Activated CD8-positive, alpha-beta memory T cell treated with anti-CD3 and anti-CD28 coated beads, Interleukin-2, amount 50 U/mL, for 24 hours (primary cell): ENCODE results near the gene USP48.

Experiments used
- DNase-seq: peaks from one replicate; pipeline ENCODE4 v3.0.0-alpha.2; 2020; ENCODE audit errors: extremely low read depth

USP48 gene

DNA sequence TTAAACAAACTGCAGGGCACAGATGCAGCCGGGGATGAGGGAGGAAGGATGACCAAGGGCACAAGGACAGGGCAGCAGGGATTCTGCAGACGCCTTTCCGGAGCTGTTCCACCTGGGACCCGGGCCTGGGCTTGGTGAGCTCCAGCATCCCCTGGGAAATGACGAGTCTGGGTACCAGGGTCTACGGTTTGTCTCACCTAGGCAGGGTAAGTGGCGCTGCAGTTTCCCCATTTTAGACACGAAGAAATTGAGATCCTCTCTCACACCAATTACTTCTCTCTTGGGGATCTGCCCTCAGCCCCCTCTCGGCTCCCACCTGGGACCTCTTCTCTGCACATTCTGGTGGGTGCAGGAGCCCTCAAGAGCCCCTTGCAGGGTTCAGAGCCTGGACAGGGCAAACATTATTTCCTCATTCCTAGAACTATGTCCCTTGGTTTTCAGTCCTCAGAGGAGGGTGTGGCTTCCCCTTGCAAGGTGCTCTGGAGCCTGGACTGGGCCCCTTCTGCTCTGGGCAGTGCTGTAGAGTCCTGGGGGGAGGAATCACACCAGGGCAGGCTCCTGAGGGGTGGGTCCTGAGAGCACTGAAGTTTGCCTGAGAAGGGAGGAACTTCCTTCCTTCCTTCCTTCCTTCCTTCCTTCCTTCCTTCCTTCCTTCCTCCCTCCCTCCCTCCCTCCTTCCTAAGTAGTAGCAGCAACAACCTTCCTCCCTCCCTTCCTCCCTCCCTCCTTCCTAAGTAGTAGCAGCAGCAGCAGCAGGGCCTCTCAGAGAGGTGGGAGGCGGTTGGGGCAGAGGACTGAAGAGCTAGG is 129.8 kb downstream of the USP48 start:
- no peak for DNase-seq

DNA sequence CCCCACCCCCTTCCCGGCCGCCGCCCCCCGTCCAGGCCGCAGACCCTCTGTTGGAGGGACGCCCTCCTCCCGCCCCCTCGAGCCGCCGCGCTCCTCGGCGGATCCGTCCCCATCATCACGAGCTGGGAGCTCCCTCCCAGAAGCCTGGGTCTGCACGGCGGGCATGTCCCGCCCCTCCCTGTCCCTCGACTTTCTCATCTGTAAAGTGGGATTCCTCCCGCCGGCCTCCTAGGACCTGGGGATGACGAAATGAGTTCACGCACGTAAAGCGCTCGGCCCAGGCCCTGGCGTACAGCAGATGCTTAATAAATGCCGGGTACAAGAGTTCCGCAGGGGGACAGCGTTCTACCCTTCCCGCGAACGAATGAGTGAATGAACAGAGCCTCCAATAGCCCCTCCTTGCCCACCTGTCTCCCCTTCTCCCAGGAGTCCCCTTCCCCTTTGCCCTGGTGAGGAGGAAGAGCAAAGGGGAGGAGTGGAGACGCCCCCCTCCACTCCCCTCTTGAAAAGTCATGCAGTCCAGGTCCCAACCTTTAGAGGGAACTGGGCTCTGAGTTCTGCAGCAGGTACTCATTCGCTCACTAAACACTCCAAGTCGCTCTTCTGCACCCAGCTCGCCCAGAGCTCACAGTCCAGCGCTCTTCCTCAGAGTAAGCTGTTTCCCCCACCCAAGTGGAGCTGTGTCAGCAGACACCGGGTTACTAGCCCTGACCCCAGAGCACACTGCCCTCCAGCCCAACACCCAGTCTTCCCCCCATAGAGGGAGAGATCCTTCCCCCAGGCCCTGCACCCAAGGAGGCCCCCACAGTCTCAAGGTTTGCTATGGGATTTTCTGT is 130.6 kb downstream of the USP48 start:
- DNase-seq: no peak

DNA sequence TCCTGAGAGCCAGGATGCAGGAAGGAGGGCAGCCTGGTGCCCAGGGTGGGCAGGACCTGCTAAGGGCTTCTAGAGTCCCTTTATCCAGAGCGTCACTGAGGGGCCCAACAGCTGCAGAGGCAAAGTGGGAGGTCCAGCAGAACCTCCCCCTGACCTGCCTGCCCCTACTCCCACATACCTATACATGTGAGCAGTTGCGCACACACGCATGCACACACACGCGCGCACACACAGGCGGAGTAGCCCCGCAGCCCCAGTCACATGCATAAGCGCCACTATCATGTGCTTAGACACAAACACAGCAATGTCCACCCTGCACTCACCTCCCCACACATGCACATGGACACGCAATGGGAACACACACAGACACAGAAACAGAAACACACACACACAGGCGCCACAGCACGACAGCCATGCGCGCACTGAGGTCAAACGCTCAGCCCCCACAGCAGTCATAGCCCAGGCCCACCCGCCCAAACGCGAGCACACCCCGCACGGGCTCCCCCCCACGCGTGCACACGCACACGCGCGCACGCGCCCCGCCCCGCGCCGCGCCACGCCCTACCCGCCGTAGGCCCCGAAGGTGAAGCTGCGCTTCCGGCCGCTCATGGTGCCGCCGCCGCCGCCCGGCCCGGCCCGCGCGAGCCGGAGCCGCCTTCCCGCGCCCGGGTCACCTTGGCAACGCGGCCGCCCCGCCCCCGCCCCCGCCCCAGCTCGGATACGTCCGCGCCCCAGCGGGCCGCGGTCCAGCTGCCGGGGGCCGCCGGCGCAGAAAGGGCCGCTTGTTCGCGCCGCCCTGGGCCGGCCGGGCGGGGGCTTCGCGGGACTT is 131.5 kb downstream of the USP48 start:
- DNase-seq: no peak

DNA sequence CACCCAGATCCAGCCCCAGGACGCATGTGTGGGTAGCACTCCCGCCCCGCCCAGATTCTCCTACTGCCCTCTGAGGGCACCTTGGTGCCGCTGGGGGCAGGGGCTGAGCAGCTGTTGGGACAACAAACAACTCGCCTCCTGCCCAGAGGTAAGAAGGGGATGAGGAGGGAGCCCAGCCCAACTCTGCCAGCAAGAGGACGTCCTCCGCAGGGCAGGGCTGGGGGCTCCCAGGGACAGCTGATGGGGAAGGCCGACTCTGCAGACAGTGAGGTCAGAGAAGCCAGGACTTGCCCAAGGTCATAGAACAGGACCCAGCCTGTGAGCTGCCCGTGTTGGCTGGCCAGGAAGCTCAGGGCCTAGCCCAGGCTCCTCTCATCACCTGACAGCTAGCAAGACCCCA is 132.5 kb downstream of the USP48 start:
- DNase-seq: no peak

DNA sequence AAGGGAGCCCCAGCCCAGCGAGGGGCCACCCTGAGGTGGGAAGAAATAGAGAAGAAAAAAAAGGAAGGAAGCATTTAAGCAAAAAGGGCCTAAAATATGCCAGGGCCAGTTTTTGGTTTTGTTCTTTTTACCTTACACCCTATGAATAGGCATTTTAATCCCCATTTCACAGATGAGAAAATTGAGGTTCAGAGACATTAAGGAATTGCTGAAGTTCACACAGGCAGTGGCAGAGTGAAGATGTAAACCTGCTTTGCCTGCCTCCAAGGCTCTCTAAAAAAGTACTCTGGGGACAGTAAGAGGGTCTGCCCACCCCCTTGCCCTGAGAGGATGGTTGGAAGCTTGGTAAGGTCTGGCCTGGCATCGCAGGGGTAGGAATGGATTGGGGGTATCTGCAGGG is 133.6 kb downstream of the USP48 start:
- no peak for DNase-seq

DNA sequence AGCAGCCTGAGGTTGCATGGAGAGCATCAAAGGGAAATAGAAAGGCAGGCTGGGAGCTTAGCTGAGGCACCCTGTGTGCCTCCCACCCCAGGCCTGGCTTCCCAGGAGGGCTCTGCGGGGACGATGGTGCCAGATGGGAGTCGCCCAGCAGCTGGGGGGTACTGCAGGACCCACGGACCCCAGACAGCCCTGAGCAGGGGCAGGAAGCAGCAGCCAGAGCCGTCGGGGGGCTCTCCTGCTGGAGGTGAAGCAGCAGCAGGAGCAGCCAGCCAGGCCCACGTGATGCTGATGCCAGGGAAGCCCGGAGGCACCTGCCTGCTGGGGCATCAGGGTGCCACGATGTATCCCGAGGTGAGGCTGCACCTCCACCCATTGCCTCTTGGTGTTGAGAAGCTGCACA is 134.2 kb downstream of the USP48 start:
- DNase-seq: no peak

DNA sequence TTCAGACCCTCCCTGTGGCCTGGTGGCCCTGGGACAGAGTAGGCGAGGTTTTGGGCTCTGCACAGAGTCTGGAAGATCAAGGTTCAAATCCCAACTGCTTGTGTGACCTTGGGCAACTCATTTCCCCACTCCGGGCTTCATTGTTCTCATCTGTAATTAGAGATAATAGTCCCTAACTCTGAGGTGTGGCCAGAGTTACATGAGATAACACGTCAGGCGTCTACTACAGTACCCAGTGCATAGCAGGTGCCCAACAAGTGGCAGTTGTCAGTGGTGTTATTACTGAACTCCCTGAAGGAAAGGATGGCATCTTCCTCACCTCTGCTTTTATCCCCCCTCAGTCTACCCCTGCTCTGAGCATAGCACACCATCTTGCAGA is 134.6 kb downstream of the USP48 start:
- no peak for DNase-seq

DNA sequence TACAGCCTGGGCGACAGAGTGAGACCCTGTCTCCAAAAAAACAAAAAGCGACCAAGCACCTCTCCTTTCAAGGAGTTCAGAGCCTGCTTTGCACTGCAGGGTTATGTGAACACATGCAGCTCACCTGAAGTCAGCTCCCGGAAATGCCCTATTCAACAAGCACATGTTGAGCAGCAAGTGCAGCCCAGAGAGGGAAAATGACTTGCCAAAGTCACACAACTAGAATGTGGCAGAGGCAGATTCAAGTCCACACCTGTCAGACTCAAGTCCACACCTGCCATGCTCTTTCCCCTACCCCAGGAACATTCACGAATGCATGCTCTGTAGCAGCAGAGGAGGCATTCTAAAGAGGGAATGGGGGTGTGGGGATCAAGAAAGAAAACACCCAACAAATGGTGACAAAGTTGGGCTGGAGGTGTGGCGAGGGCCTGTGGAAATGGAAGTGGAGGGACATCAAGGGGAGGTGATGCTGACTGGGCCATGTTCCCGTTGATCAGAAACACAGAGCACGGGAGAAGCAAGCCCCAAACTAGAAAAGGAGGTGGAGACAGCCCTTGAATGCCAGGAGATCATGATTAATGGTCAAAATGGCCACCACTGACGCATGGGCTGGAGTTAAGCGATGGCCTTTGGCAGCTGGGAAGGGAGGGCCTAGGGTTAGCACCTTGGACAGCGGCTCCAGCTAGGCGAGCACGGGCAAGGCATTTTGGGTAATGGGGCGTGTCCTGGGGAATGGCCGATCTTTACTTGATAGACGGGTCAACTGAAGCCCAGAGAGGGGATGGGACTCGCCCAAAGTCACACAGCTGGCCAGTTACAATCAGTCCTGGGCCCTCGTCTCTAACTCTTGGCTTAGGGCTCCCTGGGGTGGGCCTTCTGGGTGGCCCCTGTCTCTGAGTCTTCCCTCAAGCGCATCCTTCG is 135.3 kb downstream of the USP48 start:
- no peak for DNase-seq

DNA sequence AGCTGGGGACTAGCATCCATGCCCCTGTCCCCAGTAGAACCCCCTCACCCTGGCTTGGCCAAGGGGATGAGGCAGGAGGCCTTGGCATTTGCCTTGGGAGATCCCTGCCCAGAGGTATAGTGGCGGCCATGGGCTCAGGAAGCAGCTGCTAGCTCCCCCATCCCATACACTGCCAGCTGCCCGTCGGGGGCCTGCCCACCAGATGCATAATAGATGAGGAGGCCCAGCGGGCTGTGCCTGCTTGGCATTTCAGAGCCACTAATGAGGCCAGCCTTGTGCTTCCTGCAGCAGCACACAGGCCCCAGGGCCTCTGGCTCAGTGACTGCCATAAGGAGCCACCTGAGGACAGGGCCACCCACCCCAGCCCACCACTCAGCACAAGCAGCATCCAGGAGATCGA is 137.4 kb downstream of the USP48 start:
- DNase-seq: no peak

DNA sequence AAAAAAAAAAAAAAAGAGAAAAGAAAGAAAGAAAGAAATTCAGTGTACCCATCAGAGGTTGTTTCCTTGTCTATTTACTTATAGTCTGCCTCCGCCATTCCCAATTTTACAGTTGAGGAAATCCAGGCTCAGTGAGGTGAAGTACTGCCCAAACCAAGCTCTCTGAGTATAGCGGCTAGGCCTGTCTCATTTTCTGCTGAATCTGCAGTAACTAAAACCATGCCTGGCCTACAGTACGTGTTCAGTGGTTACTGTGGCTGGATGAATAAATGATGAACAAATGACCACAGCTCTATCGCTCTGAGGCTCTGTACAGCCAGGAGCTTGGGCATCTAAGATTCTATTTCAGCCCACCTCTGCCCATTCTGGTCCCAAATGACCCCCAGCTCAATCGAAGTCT is 138.0 kb downstream of the USP48 start:
- no peak for DNase-seq

DNA sequence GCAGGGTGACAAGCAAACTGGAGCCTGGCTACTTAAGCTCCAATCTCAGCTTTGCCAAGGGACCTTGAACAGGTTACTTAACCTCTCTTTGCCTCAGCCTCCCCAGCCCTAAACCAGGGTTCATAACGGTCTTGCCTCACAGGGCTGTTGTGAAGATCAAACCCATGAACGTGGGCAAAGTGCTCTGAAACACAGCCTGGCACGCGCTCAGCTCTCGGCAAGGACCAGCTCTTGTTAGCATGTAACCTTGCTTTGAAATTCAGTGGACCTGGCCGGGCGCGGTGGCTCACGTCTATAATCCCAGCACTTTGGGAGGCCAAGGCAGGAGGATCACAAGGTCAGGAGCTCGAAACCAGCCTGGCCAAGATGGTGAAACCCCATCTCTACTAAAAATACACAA is 138.6 kb downstream of the USP48 start:
- DNase-seq: no peak

DNA sequence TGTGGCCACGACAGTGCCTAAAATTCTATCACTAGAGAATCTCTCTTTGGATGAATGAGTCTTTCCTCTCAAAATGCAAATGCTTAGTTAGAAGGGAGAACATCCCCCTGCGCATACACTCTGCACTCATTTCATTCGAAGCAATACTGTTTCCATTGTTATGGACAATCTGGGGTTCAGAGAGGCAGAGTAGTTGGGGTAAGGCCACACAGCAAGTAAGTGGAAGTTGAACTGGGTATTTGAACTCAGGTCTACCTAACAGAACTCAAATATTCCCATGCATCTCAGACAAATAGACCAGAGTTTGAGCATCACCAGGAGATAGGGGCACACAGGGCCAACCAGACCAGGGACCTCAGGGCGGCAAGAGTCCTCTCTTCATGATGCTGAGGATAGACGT is 139.3 kb downstream of the USP48 start:
- DNase-seq: no peak

DNA sequence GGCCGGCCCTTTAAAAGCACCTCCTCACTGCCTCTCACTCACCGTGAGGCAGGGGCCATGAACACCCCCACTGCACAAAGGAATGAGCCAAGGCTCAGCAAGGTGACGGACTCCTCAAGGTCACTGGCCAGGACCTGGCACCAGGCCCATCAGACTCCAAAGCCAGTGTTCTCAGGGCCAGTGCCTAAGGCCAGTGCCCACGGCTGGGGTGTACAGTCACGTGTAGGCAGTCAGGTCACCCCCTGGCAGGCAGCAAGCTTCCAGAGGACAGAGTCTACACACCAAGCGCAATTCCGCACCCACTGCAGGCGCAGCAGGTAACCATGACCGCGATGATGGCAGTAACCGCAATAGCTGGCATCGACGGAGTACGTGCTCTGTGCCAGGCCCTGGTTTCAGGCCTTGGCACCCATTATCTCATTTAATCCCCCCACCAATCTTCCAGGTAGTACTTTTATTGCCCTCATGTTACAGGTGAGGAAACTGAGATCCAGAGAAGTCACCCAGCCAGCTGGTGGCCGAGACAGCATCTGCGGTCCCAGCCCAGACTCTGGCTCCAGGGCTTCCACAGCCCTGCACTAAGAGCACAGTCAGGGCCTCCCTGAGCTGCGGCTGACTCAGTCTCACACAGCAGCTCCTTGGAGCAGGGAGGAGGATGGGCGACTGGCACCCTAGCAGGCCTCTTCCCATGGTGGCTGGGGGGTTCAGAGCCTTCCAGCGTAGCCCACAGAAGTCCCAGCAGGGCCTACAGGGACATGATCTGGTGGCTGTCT is 140.8 kb downstream of the USP48 start:
- no peak for DNase-seq

DNA sequence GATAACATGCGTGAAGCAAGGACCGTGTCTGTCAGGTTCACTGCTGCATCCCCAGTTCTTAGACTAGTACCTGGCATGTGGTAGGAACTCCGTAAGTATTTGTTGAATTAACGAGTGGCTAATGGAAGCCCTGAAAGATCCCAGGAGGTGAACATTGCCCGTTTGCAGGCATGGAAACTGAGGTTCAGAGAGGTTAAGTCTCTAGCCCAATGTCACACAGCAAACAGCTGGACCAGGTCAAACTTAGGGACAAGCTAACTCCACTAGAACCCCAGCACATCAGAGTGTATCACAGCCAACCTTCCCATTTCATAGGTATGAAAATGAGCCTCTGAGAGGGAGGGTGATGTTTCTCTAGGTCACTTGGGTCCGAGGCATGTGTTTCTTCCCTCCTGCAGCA is 141.4 kb downstream of the USP48 start:
- DNase-seq: no peak

DNA sequence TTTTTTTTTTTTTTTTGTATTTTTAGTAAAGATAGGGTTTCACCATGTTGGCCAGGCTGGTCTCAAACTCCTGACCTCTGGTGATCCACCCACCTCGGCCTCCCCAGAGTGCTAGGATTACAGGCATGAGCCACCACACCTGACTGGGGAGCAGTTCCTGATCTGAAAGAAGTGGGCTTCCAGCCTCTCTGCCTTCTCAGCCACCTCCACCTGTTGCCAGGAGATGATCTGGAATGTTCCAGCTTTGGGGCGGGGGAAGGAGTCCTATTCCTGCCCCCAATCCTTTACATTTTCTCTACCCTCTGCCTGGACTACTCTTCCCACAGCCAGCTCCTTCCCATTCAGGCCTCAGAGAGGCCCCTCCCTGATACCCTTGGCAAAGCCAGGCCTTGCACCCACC is 141.9 kb downstream of the USP48 start:
- no peak for DNase-seq

DNA sequence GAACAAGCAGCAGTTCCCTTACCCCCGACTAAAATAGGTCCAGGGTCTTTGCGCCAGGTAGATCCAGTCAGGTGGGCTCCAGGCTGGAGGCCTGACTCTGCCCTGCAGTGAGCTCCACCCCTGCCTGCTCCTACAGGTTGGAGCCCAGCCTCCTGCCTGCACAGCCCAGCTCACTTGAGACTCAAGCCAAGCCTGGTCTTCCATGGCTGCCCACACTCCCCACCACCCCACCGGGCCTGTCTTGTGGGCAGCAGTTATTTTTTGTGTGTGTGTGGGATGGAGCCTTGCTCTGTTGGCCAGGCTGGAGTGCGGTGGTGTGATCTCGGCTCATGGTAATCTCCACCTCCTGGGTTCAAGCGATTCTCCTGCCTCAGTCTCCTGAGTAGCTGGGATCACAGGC is 142.3 kb downstream of the USP48 start:
- no peak for DNase-seq

DNA sequence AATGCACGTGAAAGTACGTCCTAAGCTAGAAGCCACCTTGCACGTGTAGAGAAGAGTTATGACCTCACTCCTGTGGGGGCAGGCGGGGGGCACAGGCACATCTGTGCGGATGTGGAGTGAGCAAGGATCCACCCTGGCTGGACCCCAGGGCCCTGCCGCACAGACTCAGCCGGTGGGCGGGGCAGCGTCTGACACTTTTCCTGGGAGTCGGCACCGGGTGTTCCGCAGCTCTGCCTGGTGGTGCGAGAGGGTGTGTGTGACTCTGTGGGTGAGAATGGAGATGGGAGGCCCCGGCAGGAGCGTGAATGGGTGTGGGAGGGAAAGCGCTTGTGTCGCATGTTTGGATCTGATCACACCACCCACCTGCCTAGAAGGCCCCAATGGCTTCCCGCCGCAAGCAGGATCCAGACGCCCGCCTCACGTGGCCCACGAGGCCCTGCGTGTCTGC is 143.3 kb downstream of the USP48 start:
- no peak for DNase-seq

DNA sequence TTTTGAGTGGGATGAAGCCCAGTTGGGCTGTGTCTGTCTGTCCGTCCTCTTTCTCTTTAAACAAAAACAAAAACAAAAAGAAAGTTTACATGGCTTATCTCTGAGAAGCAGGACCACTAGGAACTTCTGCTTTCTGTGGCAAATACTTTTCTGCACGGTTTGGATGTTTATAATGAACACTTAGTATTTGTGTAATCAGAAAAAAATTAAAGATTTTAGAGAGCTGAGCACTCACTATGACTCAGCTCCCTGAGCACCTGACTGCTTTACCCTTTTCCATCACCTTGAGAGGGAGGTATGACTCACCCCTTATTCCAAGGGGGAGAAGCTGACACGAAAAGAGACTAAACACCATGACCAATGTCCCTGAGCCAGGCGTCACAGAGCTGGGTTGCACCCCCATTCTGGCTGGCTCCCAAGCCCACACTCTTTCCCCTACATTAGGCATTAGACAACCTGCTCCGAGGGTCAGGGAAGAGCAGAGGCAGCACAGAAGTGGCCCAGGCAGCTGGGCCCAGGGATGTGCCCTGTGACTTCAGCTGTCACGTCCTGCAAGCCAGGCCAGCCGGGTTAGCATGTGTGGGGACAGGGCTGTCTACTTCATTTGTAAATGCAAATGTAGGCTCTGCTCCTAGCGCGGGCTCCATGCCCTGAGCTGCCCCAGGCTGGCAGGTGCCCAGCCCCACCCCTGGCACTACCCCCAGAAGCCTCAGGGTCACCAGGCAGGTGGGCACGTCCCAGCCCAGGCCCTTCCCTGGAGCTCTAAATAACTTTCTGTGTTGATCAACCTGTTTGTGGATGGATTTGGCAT is 144.2 kb downstream of the USP48 start:
- DNase-seq: no peak

DNA sequence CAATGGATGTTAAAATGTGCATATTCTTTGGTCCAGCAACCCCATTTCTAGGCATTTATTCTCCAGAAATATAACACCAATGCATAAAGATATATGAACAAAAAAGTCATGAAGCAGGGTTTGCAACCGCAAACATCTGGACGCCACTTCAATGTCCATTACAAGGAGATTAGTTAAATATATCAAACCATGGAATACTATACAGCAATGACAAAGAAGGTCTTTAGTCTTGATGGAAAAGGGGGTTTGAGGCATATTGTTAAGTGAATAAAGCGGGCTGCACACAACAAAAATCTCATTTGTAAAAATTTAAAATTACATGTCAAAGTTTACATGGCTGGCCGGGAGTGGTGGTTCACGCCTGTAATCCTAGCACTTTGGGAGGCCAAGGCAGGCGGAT is 145.4 kb downstream of the USP48 start:
- DNase-seq: no peak

DNA sequence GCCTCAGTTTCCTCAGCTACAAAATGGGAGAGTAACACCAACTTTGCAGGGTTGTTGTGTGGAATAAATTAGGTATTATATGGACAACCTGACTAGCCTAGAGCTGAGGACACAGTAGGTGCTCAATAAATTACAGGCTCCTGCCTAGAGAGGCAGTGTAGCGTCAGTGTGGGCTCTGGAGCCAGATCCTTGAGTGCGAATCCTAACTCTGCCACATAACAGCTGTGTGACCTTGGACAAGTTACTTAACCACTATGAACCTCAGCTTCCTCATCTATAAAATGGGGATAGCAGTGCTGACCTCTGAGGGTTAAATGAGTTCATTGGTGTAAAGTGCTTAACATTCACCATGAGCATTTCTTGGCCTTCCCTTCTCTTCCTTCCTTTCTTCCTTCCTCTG is 146.9 kb downstream of the USP48 start:
- no peak for DNase-seq
